ENCODE data around the gene PKP3. TPM values are rescaled to one million over a fixed set of nuclear protein-coding genes. Genes with fewer than 3 reads are reported as not detected.

The PKP3 gene
- total RNA-seq, 3 donors from 2014 or later: 0.32 to 60.9 (median 36.7) TPM

- H3K9me3 ChIP-seq: peaks cover under 1 to 2% of the 10 kb centered on the region in 2 donors
- no peaks in the 10 kb centered on the region for H3K27me3 ChIP-seq
- no peak overlapping the region for H3K4me3 ChIP-seq
- H3K4me1 ChIP-seq: no peaks in the 10 kb centered on the region
- H3K27ac ChIP-seq: no peak overlapping the region
- intact Hi-C loops (cut with DNase I; ENCODE audit: low total_unique reads): no loop called here
- no peak for DNase-seq (ENCODE audit: low spot score in 2 of 2)
- no peaks in the 10 kb centered on the region for H3K36me3 ChIP-seq
- no peak for TF ChIP-seq POLR2A (IDR thresholded peaks at IDR 0.05)
- TF ChIP-seq POLR2AphosphoS5 (IDR thresholded peaks at IDR 0.05): no peak
- no peak for TF ChIP-seq CTCF (IDR thresholded peaks at IDR 0.05)
Measured at GRCh38 chr11:380996-381395, 13.0 kb upstream of the PKP3 start.

GRCh38 chr11:381501-382072 lies 12.4 kb upstream of the PKP3 start:
- H3K27me3 ChIP-seq: no peaks in the 10 kb centered on the region
- no peaks in the 10 kb centered on the region for H3K4me1 ChIP-seq
- no peak overlapping the region for H3K4me3 ChIP-seq
- no peak for DNase-seq (ENCODE audit: low spot score in 2 of 2)
- H3K9me3 ChIP-seq: peaks cover 6 to 8% of the 10 kb centered on the region in 2 donors
- no peaks in the 10 kb centered on the region for H3K36me3 ChIP-seq
- TF ChIP-seq POLR2AphosphoS5 (IDR thresholded peaks at IDR 0.05) (no peak), POLR2A (IDR thresholded peaks at IDR 0.05) (no peak), CTCF (IDR thresholded peaks at IDR 0.05) (no peak)
- intact Hi-C loops (cut with DNase I; ENCODE audit: low total_unique reads): no loop called here
- H3K27ac ChIP-seq: no peak overlapping the region

- no peak overlapping the region for H3K27ac ChIP-seq
- H3K36me3 ChIP-seq: no peaks in the 10 kb centered on the region
- intact Hi-C loops (cut with DNase I; ENCODE audit: low total_unique reads): no loop called here
- peaks cover 11 to 13% of the 10 kb centered on the region in 2 donors for H3K9me3 ChIP-seq
- DNase-seq (ENCODE audit: low spot score in 2 of 2): no peak
- no peaks in the 10 kb centered on the region for H3K4me1 ChIP-seq
- H3K27me3 ChIP-seq: no peaks in the 10 kb centered on the region
- H3K4me3 ChIP-seq: no peak overlapping the region
- no peak for TF ChIP-seq POLR2AphosphoS5 (IDR thresholded peaks at IDR 0.05)
- TF ChIP-seq CTCF (IDR thresholded peaks at IDR 0.05): no peak
- TF ChIP-seq POLR2A (IDR thresholded peaks at IDR 0.05): no peak
Measured at GRCh38 chr11:382081-382629, 11.9 kb upstream of the PKP3 start.

- Histone ChIP-seq H3K4me1 (no peaks in the 10 kb centered on the region), H3K27me3 (no peaks in the 10 kb centered on the region), H3K9me3 (peaks cover 11 to 16% of the 10 kb centered on the region in 2 donors), H3K27ac (no peak overlapping the region), H3K36me3 (no peaks in the 10 kb centered on the region), H3K4me3 (no peak overlapping the region)
- TF ChIP-seq CTCF (IDR thresholded peaks at IDR 0.05): no peak
- no peak for TF ChIP-seq POLR2AphosphoS5 (IDR thresholded peaks at IDR 0.05)
- TF ChIP-seq POLR2A (IDR thresholded peaks at IDR 0.05): no peak
- intact Hi-C loops (cut with DNase I; ENCODE audit: low total_unique reads): no loop called here
- no peak for DNase-seq (ENCODE audit: low spot score in 2 of 2)
Measured at GRCh38 chr11:383431-383830, 10.6 kb upstream of the PKP3 start.

- Histone ChIP-seq H3K4me3 (no peak overlapping the region), H3K4me1 (no peaks in the 10 kb centered on the region), H3K9me3 (peaks cover 11 to 16% of the 10 kb centered on the region in 2 donors), H3K27me3 (no peaks in the 10 kb centered on the region), H3K36me3 (no peaks in the 10 kb centered on the region), H3K27ac (no peak overlapping the region)
- no peak for DNase-seq (ENCODE audit: low spot score in 2 of 2)
- no peak for TF ChIP-seq POLR2A (IDR thresholded peaks at IDR 0.05)
- TF ChIP-seq CTCF (IDR thresholded peaks at IDR 0.05): no peak
- no peak for TF ChIP-seq POLR2AphosphoS5 (IDR thresholded peaks at IDR 0.05)
- intact Hi-C loops (cut with DNase I; ENCODE audit: low total_unique reads): no loop called here
Measured at GRCh38 chr11:384511-384910, 9.5 kb upstream of the PKP3 start.

Measured in breast epithelium (tissue), 4 donors.